GM04503 (cell line): ENCODE data around the gene SUN2.
"Not testable (repeated sequence)": the region's sequence is repeated elsewhere in the genome, so short reads cannot be mapped to it uniquely, and the experiment has no call there.

ENCODE experiments used
- DNase-seq: peaks from one replicate; pipeline ENCODE4 v3.0.0-alpha.2; 2012; ENCODE audit warnings: low read depth

The SUN2 gene

GRCh38 chr22:38755911-38756532 is at the start of gene SUN2:
SUN2 (minus strand) TSS chr22:38755998; CDS start chr22:38752628, 3,370 bp downstream.
- no peak for DNase-seq

GRCh38 chr22:38805041-38805593 is 49.3 kb upstream of the SUN2 start:
- DNase-seq: not testable (repeated sequence)

- peak; percentile 95 for DNase-seq
These were observed 46.9 kb upstream of the SUN2 start for GRCh38 chr22:38802671-38803121.

GRCh38 chr22:38799265-38800002 is 43.6 kb upstream of the SUN2 start:
- DNase-seq: peak; percentile 78

GRCh38 chr22:38798496-38798895 is 42.7 kb upstream of the SUN2 start:
- DNase-seq: no peak

- DNase-seq: no peak
These were observed 40.6 kb upstream of the SUN2 start for GRCh38 chr22:38796262-38796957.

- no peak for DNase-seq
These were observed 39.8 kb upstream of the SUN2 start for GRCh38 chr22:38795569-38795968.

- peak; percentile 94 for DNase-seq
These were observed 38.1 kb upstream of the SUN2 start, which contains the start of gene DNAL4 for GRCh38 chr22:38793721-38794466. DNAL4 (minus strand) TSS chr22:38794143; CDS start chr22:38782731, 11,412 bp downstream.

GRCh38 chr22:38793317-38793716 is 37.5 kb upstream of the SUN2 start:
- no peak for DNase-seq

- no peak for DNase-seq
These were observed 37.0 kb upstream of the SUN2 start for GRCh38 chr22:38792833-38793232.

GRCh38 chr22:38789606-38790005 is 33.8 kb upstream of the SUN2 start:
- DNase-seq: no peak

GRCh38 chr22:38788846-38789245 is 33.0 kb upstream of the SUN2 start:
- no peak for DNase-seq

- peak; percentile 88 for DNase-seq
These were observed 32.4 kb upstream of the SUN2 start for GRCh38 chr22:38788021-38788816.

- DNase-seq: no peak
These were observed 30.8 kb upstream of the SUN2 start for GRCh38 chr22:38786631-38787030.

- no peak for DNase-seq
These were observed 29.1 kb upstream of the SUN2 start for GRCh38 chr22:38784856-38785255.

- DNase-seq: no peak
These were observed 28.2 kb upstream of the SUN2 start for GRCh38 chr22:38784035-38784434.

- no peak for DNase-seq
These were observed 27.4 kb upstream of the SUN2 start for GRCh38 chr22:38783095-38783615.

GRCh38 chr22:38782402-38783094 is 26.8 kb upstream of the SUN2 start:
- DNase-seq: no peak

- DNase-seq: no peak
These were observed 25.2 kb upstream of the SUN2 start for GRCh38 chr22:38781033-38781432.

- no peak for DNase-seq
These were observed 21.4 kb upstream of the SUN2 start for GRCh38 chr22:38777087-38777671.
